Sigmoid colon (tissue), 7 donors: ENCODE data around the gene UNKL. TPM values are rescaled to one million over a fixed set of nuclear protein-coding genes. Genes with fewer than 3 reads are reported as not detected.

Experiments used
- DNase-seq: peaks from one replicate; pipeline ENCODE4 v3.0.0-alpha.2; 2019
- H3K27ac ChIP-seq, 4 donors: fragments of 200-600 bp; sonication (generic); one replicate each; pipeline ENCODE4 v1.5.1; 2016 to 2019; ENCODE audit warnings: mild to moderate bottlenecking in 1 of 4
- H3K27me3 ChIP-seq, 3 donors: fragments of 200-600 bp; sonication (generic); one replicate each; pipeline ENCODE4 v1.5.1; 2019; ENCODE audit warnings: mild to moderate bottlenecking in 1 of 3
- H3K36me3 ChIP-seq, 4 donors: fragments of 200-600 bp; sonication (generic); one replicate each; pipeline ENCODE4 v1.5.1; 2016 to 2019
- H3K4me1 ChIP-seq, 4 donors: fragments of 200-600 bp; sonication (generic); one replicate each; pipeline ENCODE4 v1.5.1; 2017 to 2019
- H3K4me3 ChIP-seq, 4 donors: fragments of 200-600 bp; sonication (generic); one replicate each; pipeline ENCODE4 v1.5.1; 2017 to 2019; ENCODE audit warnings: mild to moderate bottlenecking in 2 of 4, moderate library complexity in 1 of 4
- H3K9me3 ChIP-seq, 4 donors: fragments of 200-600 bp in 3 of 4; sonication (generic) in 3 of 4; one replicate each; pipeline versions ENCODE4 v1.5.1 to v1.6.1; 2013 to 2019
- EP300 ChIP-seq, 4 donors: sonication (generic); formaldehyde crosslinking; IDR thresholded peaks; one replicate each; pipeline ENCODE4 v1.6.1; 2017; ENCODE audit warnings: antibody characterized with exemption in 4 of 4
- POLR2A ChIP-seq, 2 donors: fragments of 450-650 bp; IDR thresholded peaks; one replicate each; pipeline ENCODE4 v1.6.1; 2016; ENCODE audit warnings: antibody characterized with exemption in 2 of 2, mild to moderate bottlenecking in 2 of 2, moderate library complexity in 2 of 2
- POLR2AphosphoS5 ChIP-seq, 4 donors: sonication (generic); formaldehyde crosslinking; IDR thresholded peaks; one replicate each; pipeline ENCODE4 v1.6.1; 2017; ENCODE audit warnings: antibody characterized with exemption in 4 of 4
- WGBS, 2 donors: extraction: QIAGEN DNeasy Blood & Tissue Kit; methylation state at CpG; one replicate each; pipeline ENCODE4 v1.1.7; 2013; 5-methylcytosine and 5-hydroxymethylcytosine counted together
- intact Hi-C: fragments of 100-400 bp; cut with DNase I; formaldehyde crosslinking; loops from one replicate; pipeline ENCODE4 v1.15.1; 2023
- polyA plus RNA-seq, 3 donors: library from polyadenylated mRNA; stranded (reverse); fragments of 200-250 nt; gene quantifications; one replicate each; pipeline ENCODE4 v1.2.3, GENCODE V29; 2013
- total RNA-seq, 4 donors: library from RNA; depleted of rRNA; stranded (reverse); fragments of >200 nt; gene quantifications; one replicate each; pipeline ENCODE4 v1.1.0, GENCODE V29; 2016
- TF ChIP-seq, protein P1 (sequence below), 4 experiments: fragments of 450-650 bp in 3 of 4; fragments of 200-600 bp in 1 of 4; IDR thresholded peaks; one replicate each; pipeline ENCODE4 v1.5.1; 2016 to 2019; ENCODE audit warnings: antibody characterized with exemption in 4 of 4, mild to moderate bottlenecking in 3 of 4, moderate library complexity in 2 of 4
- donor health status: healthy with polysubstance abuse.
- donor health status: Bipolar disorder and iron deficiency.
- donor health status: healthy.

Gene UNKL
- total and polyA plus RNA-seq, 7 donors, result 2.1 to 29.1 (median 19.6) TPM

DNA sequence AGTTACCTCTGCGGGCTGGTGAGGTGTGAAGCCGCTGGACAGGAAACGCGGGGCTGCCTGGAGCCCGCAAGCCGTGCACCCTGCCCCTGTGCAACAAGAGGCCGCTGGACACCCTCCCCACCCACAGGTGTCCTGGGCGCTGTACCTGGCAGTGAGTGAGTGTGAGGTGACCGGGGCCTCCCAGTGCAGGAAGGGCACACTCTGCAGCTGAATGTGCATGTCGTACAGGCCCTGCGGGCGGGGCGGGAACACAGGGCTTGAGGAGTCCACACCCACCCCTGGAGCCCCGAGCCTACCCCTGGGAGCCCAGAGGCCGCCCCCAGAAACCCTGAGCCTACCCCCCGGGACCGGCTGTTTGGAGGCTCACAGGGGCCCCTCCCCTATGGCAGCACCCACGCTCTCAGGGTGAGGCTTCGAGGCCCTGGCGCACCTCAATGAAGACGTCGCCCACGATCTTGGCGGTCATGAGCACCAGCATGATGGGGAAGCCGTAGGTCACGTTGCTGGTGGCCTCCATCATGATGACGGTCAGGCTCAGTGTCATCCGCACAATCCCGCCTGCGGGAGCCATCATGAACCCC, 34.1 kb upstream of the UNKL start:
- WGBS, 2 donors, result 92 to 95% methylated on average over 30 of the region's 30 CpGs
- intact Hi-C loops, result no loop called here
- no peak overlapping the region for H3K4me3 ChIP-seq
- no peaks in the 10 kb centered on the region for H3K27me3 ChIP-seq
- no peak for TF ChIP-seq POLR2AphosphoS5 (IDR thresholded peaks at IDR 0.05)
- TF ChIP-seq, protein P1, sequence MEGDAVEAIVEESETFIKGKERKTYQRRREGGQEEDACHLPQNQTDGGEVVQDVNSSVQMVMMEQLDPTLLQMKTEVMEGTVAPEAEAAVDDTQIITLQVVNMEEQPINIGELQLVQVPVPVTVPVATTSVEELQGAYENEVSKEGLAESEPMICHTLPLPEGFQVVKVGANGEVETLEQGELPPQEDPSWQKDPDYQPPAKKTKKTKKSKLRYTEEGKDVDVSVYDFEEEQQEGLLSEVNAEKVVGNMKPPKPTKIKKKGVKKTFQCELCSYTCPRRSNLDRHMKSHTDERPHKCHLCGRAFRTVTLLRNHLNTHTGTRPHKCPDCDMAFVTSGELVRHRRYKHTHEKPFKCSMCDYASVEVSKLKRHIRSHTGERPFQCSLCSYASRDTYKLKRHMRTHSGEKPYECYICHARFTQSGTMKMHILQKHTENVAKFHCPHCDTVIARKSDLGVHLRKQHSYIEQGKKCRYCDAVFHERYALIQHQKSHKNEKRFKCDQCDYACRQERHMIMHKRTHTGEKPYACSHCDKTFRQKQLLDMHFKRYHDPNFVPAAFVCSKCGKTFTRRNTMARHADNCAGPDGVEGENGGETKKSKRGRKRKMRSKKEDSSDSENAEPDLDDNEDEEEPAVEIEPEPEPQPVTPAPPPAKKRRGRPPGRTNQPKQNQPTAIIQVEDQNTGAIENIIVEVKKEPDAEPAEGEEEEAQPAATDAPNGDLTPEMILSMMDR (IDR thresholded peaks at IDR 0.05), result no peak
- no peak for TF ChIP-seq POLR2A (IDR thresholded peaks at IDR 0.05)
- TF ChIP-seq EP300 (IDR thresholded peaks at IDR 0.05), result no peak
- no peak overlapping the region for H3K27ac ChIP-seq
- no peak for DNase-seq
- no peaks in the 10 kb centered on the region for H3K4me1 ChIP-seq
- no peaks in the 10 kb centered on the region for H3K9me3 ChIP-seq
- H3K36me3 ChIP-seq, result peaks cover 8 to 89% (median 52%) of the 10 kb centered on the region in 4 donors

DNA sequence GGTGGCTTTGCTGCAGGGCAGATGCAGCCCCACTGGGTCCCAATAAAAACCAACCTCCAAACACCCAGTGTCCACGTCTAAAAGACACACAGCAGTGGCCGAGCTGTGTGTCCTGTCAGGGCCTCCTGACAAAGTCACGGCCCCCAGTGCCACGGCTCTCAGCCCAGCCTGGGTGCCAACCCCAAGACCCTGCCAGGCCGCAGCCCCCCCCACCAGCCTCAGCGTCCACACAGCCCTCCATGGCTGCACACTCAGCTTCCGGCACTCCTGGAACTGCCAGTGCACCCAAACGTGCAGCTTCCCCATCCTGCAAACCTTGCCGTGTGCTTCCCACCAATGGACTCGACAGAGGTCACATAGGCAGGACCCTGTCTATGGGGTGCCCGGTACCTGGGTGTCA, 33.5 kb upstream of the UNKL start:
- peaks cover 4 to 82% (median 46%) of the 10 kb centered on the region in 4 donors for H3K36me3 ChIP-seq
- H3K4me1 ChIP-seq, result no peaks in the 10 kb centered on the region
- intact Hi-C loops, result no loop called here
- H3K27ac ChIP-seq, result no peak overlapping the region
- DNase-seq, result no peak
- 95% methylated on average over 11 of the region's 11 CpGs for WGBS, 2 donors
- no peaks in the 10 kb centered on the region for H3K27me3 ChIP-seq
- H3K4me3 ChIP-seq, result no peak overlapping the region
- no peak for TF ChIP-seq POLR2A (IDR thresholded peaks at IDR 0.05)
- TF ChIP-seq EP300 (IDR thresholded peaks at IDR 0.05), result no peak
- TF ChIP-seq POLR2AphosphoS5 (IDR thresholded peaks at IDR 0.05), result no peak
- TF ChIP-seq, protein P1 (IDR thresholded peaks at IDR 0.05), result no peak
- H3K9me3 ChIP-seq, result no peaks in the 10 kb centered on the region

DNA sequence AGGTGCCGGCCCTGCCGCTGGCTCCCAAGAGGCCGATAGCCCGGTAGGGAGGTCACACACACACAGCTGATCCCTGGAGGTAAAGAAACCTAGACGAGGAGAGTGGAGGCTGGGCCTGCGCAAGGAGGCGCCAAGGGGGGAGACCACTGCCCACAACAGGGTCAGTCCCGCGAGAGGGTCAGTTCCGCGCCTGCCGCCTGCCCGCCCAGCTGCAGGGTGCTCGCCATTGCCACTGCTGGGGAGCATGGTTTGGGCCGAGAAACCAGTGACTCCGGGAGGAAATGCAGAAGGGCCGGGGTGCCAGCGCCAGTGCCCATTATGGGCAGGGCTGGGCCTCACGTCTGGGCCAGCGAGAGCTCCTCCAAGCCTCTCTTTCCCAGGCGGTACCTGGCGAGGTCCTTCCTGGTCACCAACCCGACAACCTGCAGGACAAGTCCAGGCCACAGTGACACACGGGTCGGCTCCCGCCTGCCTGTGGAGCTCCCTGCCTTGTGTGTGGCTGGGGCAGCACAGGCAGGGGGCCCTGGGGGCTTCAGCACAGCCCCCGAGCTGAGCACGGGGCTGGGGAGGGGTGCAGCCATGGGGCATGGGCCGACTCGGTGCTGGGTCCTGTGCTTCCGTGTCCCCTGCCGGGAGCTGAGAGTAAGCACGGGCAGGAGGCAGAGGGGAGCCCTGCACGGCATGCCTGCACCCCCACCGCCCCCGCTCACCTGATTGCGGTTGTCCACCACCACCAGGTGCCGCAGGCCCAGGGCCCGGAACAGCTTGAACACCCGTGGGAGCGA, 32.0 kb upstream of the UNKL start:
- H3K9me3 ChIP-seq, result no peaks in the 10 kb centered on the region
- H3K4me3 ChIP-seq, result no peak overlapping the region
- intact Hi-C loops, result no loop called here
- TF ChIP-seq, protein P1 (IDR thresholded peaks at IDR 0.05), result no peak
- TF ChIP-seq POLR2AphosphoS5 (IDR thresholded peaks at IDR 0.05), result no peak
- TF ChIP-seq POLR2A (IDR thresholded peaks at IDR 0.05), result no peak
- TF ChIP-seq EP300 (IDR thresholded peaks at IDR 0.05), result no peak
- H3K36me3 ChIP-seq, result peaks cover 3 to 67% (median 36%) of the 10 kb centered on the region in 4 donors
- 93 to 94% methylated on average over 41 of the region's 41 CpGs for WGBS, 2 donors
- H3K27me3 ChIP-seq, result no peaks in the 10 kb centered on the region
- H3K27ac ChIP-seq, result no peak overlapping the region
- H3K4me1 ChIP-seq, result no peaks in the 10 kb centered on the region
- DNase-seq, result no peak

DNA sequence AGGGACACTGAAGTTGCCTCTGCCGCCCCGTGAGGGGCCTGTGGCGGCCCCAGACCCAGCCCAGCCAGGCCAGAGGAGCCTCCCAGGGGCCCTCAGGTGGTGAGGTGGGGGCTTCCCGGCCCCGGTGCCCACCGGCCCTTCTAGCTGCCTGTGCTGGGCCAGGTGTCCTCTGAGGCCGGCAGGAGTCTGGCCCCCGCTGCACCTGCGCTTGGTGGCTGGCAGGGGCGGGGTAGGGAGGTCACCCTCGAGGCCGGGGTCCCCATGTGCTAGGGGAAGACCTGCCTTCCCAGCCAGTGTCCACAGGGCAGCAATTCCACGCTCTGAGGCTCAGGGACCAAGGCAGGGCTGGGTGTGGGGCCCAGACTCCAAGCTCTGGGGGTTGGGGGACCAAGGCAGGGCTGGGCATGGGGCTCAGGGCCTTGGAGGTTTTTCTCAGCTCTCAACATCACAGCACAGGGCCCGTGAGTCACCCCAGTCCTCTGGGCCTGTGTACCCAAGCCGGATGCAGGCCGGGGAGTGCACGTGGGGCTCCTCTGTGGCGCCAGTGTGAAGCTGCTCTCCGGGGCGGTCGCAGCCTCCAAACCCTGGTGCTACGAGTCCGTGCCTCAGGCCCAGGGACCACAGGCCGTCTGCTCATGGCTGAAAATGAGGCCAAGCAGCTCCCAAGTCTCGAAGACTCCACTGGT, 31.2 kb upstream of the UNKL start:
- TF ChIP-seq, protein P1 (IDR thresholded peaks at IDR 0.05), result no peak
- TF ChIP-seq POLR2AphosphoS5 (IDR thresholded peaks at IDR 0.05) (no peak), POLR2A (IDR thresholded peaks at IDR 0.05) (no peak)
- 89 to 90% methylated on average over 25 of the region's 25 CpGs for WGBS, 2 donors
- no peak for DNase-seq
- intact Hi-C loops, result no loop called here
- Histone ChIP-seq H3K36me3 (peaks cover 0 to 59% (median 35%) of the 10 kb centered on the region in 4 donors), H3K4me3 (no peak overlapping the region), H3K27ac (no peak overlapping the region), H3K9me3 (no peaks in the 10 kb centered on the region), H3K4me1 (no peaks in the 10 kb centered on the region), H3K27me3 (no peaks in the 10 kb centered on the region)
